H1 (cell line): ENCODE results near the gene NMRK2. TPM values are rescaled to one million over a fixed set of nuclear protein-coding genes. Genes with fewer than 3 reads are reported as not detected.

ENCODE experiments used
- CBX8 ChIP-seq: fragments of 300-800, 300-1000 bp; sonication (generic); IDR thresholded peaks from 2 replicates; pipeline ENCODE4 v1.7.1; 2016; ENCODE audit warnings: low read depth, low read length, borderline replicate concordance
- CREB1 ChIP-seq: IDR thresholded peaks from 2 replicates; pipeline ENCODE4 v1.6.1; 2012; ENCODE audit warnings: inconsistent platforms
- KDM4A ChIP-seq: IDR thresholded peaks from one replicate; pipeline ENCODE4 v1.7.1; 2012; ENCODE audit warnings: low read depth, mild to moderate bottlenecking, moderate library complexity, low read length, inconsistent platforms; ENCODE audit not compliant: severe bottlenecking
- POLR2AphosphoS5 ChIP-seq: IDR thresholded peaks from 2 replicates; pipeline ENCODE4 v1.6.1; 2011; ENCODE audit warnings: low read depth, low read length
- RAD21 ChIP-seq, 2 experiments: IDR thresholded peaks in 1 of 2; conservative IDR thresholded peaks in 1 of 2; 2 replicates each; pipeline ENCODE4 v1.6.1; 2011; ENCODE audit warnings: low read depth in 2 of 2, low read length in 2 of 2, improper control_type of control experiment in 1 of 2, inconsistent platforms in 1 of 2, mild to moderate bottlenecking in 1 of 2, moderate library complexity in 1 of 2
- TBP ChIP-seq: IDR thresholded peaks from 2 replicates; pipeline ENCODE4 v1.6.1; 2011; ENCODE audit warnings: low read depth, low read length, improper control_type of control experiment
- YY1 ChIP-seq: IDR thresholded peaks from 2 replicates; pipeline ENCODE4 v1.6.1; 2011; ENCODE audit warnings: low read depth, mild to moderate bottlenecking, low read length
- polyA plus RNA-seq, 7 experiments: library from polyadenylated mRNA; depleted of rRNA in 3 of 7; stranded (reverse) in 5 of 7; unstranded in 2 of 7; fragments of >200 nt in 5 of 7; fragments of 200-250 nt in 2 of 7; gene quantifications; 1 replicate in 5 of 7; 2 replicates in 1 of 7; 4 replicates in 1 of 7; pipeline versions ENCODE4 v1.2.1 to v1.2.3, GENCODE V29; 2011 to 2013; ENCODE audit warnings: missing spikeins in 2 of 7, mixed read lengths in 2 of 7
- total RNA-seq: library from RNA; stranded (reverse); fragmentation: NEBNext Ultra II Directional; extraction: Animal tissue kit (Norgen Biotek cat#: 25700); gene quantifications from 2 replicates; pipeline ENCODE4 v1.2.1, GENCODE V29; 2021

Gene NMRK2
- total and polyA plus RNA-seq, 2 of the 8 experiments (the other 6 are each of a cell fraction or from before 2014, with no cell fraction given) = 87.4 to 206 TPM

GRCh38 chr19:3968556-3969434 is 35.9 kb downstream of the NMRK2 start (continued):
- peak; percentile 79 for TF ChIP-seq CREB1
- TF ChIP-seq CBX8 = no peak
- no peak for TF ChIP-seq POLR2AphosphoS5
- TF ChIP-seq KDM4A = no peak
- no peak for TF ChIP-seq RAD21 (IDR thresholded peaks at IDR 0.05 in 1 of 2, conservative IDR thresholded peaks at IDR 0.05 in 1 of 2; ENCODE audit: low read depth in 2 of 2, low read length in 2 of 2)
- no peak for TF ChIP-seq YY1
- peak; percentile 60 for TF ChIP-seq TBP
